GM21381 (cell line): Measurements from ENCODE around the gene MAPKAPK5.
A peak's percentile ranks its signal among the peaks of the same experiment; 100 is the strongest.
"Not testable (repeated sequence)": the region's sequence is repeated elsewhere in the genome, so short reads cannot be mapped to it uniquely, and the experiment has no call there.

Source experiments
- ATAC-seq: cut with Tn5 transposase; IDR thresholded peaks from one replicate; pipeline ENCODE4 v1.9.1; 2021; ENCODE audit warnings: mild to moderate bottlenecking, moderate library complexity; ENCODE audit not compliant: unreplicated experiment

MAPKAPK5 gene, protein sequence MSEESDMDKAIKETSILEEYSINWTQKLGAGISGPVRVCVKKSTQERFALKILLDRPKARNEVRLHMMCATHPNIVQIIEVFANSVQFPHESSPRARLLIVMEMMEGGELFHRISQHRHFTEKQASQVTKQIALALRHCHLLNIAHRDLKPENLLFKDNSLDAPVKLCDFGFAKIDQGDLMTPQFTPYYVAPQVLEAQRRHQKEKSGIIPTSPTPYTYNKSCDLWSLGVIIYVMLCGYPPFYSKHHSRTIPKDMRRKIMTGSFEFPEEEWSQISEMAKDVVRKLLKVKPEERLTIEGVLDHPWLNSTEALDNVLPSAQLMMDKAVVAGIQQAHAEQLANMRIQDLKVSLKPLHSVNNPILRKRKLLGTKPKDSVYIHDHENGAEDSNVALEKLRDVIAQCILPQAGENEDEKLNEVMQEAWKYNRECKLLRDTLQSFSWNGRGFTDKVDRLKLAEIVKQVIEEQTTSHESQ

DNA sequence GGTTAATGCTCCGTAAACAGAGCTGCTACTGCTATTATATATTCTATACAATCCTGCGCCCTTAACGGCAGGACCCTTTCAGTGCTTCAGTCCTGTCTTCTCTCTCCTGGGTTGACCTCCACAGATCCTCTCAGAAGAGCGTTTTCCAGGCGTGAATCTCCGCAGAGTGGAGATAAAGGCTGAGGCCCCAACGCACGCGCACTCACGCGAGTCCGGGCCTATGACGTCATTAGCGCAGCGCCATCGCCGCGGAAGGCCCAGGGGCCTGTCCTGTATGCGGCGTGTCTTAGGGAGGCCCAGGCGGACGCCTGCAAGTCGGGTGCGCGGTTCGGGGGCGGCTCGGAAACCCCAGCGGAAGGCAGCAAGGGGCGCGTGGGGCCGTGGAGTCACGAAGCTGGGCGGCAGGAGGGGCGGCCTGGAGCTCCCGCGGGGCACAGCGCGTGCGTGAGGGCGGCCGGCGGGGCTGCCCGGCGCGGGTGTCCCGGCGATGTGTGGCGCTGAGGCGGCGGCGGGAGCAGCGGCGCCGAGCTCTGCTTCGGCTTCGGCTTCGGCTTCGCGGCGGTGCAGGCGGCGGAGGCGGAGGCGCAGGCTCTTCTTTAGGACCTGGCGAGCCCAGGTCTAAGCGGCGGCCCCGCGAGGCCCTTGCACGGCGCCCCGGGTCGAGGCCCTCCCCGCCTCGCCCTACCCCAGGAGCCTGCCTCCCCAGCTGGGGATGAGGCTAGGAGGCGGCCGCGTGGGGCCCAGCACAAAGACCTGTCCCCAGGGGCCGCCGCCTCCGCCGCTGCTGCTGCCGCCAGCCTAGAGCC, at the start of gene MAPKAPK5:
MAPKAPK5 (plus strand) TSS at position 479 of the 806 bp plus-strand sequence. CDS start 506 bp downstream, outside the sequence.
- peak; percentile 81 for ATAC-seq

DNA sequence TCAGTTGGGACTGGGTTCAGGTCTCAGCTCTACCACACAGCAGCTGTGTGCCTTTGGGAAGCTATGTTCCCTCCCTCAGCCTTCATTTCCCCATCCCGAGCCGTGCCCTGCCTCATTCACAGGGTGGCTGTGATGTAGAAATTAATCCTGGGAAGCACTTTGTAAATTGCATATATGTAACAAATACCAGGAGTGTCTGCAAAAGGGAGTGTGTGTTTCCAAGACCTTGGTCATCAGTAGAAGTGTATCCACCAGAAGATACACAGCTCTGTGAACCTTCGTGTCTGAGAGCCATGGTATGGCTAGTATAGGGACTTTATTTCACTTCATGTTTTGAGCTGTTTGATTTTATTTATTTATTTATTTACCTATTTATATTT, 49.2 kb upstream of the MAPKAPK5 start:
- ATAC-seq, result no peak

DNA sequence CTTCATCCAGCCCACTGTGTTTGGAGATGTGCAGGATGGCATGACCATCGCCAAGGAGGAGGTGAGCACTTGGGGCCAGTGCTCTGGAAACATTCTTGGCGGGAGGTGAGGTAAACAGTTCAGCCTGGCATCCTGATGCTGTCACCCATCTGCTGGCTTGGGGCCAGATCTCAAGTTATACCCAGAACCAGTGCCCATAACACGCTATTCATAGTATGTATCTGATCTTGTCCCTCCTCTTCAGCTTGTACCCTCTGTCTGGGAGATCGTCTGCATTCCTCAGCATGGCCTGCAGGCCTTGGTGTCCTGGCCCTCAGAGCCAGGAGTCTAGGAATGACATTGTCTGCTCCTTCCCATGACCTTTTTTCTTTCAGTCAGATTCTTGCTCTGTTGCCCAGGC, 43.8 kb upstream of the MAPKAPK5 start:
- ATAC-seq, result no peak

DNA sequence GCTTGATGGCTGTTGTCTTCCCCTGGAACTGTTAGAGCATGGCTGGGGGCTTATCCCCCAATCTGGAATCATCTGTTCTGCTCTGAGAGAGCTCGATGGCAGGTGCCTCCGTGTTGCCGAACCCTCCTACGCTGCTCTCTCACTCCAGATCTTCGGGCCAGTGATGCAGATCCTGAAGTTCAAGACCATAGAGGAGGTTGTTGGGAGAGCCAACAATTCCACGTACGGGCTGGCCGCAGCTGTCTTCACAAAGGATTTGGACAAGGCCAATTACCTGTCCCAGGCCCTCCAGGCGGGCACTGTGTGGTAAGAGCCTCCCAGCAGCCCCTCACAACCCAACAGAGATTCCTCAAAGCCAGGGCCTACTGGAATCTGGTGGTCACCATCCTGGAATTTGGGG, 42.3 kb upstream of the MAPKAPK5 start:
- no peak for ATAC-seq

DNA sequence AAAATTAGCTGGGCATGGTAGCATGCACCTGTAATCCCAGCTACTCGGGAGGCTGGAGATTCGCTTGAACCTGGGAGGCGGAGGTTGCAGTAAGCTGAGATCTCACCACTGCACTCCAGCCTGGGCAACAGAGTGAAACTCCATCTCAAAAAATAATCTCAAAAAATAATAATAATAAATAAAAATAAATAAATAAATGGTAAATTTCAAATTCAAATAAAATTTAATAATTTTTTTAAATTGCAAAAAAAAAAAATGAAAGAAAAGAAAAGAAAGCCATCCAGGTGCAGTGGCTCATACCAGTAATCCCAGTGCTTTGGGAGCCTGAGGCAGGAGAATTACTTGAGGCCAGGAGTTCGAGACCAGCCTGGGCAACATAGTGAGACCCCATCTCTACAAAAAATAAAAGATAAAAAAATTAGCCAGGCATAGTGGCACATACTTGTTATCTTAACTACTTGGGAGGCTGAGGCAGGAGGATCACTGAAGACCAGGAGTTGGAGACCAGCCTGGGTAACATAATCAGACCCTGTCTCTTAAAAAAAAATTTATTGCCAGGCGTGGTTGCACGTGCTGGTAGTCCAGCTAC, 38.9 kb upstream of the MAPKAPK5 start:
- no peak for ATAC-seq

DNA sequence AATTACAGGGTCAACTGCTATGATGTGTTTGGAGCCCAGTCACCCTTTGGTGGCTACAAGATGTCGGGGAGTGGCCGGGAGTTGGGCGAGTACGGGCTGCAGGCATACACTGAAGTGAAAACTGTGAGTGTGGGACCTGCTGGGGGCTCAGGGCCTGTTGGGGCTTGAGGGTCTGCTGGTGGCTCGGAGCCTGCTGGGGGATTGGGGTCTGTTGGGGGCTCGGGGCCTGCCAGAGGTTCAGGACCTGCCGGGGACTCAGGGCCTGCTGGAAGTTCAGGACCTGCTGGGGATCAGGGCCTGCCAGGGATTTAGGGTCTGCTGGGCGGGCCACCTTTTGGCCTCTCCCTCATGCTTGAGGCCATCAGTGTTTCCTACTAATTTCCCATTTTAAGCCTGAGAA, 38.2 kb upstream of the MAPKAPK5 start:
- ATAC-seq, result no peak

DNA sequence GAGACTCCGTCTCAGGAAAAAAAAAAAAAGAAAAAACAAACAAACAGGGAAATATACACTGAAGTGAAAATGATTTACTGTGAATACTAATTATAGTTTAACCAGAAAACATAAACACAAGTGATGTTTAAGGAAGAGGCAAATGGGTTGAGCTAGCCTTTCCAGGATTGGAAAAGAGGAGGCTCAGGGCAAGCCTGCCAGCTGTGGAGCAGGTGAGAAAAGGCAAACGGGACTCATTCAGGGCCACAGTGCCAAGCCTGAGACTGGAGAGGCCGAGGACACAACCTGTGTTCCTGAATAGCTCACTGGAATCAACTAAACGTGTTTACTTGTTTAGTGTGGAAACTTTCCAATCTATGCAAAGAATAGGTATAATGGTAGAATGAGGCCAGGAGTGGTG, 35.7 kb upstream of the MAPKAPK5 start:
- ATAC-seq, result no peak

DNA sequence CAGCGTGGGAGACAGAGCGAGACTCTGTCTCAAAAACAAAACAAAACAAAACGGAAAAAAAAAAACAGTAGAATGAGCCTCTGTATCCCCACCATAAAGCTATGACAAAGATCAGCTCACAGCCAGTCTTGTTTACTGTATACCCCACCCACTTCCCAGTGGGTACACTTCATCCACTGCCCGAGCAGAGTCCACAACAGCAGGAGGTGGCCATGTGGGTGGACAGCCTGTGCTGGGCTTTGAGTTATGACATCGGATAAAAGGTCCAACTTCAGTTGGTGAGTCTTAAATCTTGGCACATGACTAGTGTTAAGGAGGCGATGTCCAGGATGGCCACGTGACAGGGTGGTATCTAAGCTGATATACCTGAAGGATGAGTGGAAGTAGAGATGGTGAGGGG, 34.8 kb upstream of the MAPKAPK5 start:
- ATAC-seq, result no peak

DNA sequence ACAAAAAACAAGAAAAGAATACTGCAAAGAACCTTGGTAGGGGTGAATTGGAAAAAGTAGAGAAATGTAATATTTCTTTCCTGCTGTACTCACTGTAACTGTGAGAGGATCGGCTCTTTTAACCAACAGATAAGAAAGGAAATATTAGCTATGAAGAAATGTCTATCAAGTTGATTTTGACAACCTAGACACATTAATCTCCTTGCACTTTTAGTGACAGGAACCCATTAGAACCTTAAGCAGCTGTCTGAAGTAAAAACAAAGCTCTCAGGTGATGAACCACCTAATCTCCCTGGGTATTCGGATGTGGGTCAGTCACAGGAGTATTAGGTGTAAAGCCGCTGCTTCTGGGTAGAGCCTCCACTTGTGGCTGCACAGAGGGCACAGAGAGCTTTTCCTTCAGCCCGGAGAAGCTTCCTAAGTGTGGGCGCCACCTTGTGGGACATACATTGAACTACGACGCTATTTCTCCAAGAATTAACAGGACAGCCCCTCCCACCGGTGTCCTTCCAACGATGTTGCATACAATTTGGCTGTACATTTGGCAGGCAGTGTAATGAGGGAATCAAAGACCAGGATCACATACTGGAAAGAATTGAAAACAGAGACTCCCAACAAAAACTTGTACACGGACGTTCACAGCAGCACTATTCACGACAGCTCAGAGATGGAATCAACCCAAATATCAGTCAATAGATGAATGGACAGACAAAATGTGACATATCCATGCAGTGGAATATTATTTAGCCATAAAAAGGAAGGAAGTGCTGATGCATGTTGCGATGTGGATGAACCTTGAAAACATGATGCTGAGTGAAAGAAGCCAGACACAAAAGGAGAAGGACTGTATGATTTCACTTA, 28.9 kb upstream of the MAPKAPK5 start:
- peak; percentile 86 for ATAC-seq

DNA sequence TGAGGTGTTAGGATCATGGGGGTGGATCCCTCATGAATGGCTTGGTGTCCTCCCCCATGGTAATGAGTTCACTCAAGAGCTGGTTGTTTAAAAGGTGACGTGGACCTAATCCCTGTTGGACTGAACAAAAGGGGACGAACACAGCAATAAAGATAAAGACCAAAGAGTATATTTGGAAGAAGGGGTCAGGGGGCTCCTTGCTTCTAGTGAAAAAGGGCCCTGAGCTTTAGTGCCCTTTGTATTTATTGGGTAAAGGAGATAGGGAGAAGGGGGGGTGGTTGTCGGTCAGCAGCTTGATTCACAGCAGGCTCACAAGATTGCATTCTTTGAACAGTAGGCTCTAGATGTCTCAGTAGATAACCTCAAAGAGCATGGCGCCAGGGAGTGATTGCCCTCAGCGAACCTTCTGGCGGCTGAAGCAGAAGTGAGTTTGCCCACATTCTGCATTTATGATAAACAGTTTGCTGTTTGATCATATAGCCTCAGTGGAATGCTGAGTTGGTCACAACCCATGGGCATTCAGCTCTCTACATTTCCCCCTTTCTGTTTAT, 25.9 kb upstream of the MAPKAPK5 start:
- no peak for ATAC-seq

DNA sequence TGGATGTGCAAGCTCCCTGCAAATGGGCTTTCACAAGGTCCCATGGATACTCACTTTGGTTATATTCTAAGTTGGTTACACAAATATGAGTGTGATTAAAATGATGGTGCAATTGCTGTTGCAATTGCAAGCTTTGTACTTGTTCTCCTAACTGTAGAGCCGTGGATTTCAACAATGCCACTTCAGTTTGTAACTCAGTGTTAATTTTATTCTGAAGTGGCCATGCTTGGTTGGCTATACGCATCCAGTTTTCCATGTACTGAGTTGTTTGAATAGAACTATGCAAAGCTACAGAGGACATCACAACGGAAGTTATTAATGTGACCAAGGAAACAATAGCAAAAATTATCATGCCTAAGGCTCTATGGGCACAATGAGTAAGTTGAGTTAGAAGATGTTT, 25.1 kb upstream of the MAPKAPK5 start:
- not testable (repeated sequence) for ATAC-seq

DNA sequence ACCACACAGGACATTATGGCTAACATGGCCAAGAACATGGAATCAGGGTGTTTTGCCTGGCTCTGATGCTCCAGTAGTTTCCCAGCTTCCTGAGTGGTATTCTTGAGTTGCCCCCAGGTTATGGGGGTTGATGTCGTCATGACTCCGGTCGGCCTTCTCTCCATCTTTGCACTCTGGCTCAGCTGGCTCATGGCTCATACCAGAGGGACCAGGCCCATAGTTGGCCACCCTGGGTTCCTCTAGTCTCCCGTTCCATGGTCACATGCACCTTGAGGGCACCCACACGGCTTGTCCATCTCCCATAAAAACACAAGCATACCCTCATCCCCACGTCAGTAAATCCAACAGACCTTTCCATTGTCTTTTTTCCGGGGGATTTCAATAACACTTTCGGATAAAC, 23.7 kb upstream of the MAPKAPK5 start:
- no peak for ATAC-seq

DNA sequence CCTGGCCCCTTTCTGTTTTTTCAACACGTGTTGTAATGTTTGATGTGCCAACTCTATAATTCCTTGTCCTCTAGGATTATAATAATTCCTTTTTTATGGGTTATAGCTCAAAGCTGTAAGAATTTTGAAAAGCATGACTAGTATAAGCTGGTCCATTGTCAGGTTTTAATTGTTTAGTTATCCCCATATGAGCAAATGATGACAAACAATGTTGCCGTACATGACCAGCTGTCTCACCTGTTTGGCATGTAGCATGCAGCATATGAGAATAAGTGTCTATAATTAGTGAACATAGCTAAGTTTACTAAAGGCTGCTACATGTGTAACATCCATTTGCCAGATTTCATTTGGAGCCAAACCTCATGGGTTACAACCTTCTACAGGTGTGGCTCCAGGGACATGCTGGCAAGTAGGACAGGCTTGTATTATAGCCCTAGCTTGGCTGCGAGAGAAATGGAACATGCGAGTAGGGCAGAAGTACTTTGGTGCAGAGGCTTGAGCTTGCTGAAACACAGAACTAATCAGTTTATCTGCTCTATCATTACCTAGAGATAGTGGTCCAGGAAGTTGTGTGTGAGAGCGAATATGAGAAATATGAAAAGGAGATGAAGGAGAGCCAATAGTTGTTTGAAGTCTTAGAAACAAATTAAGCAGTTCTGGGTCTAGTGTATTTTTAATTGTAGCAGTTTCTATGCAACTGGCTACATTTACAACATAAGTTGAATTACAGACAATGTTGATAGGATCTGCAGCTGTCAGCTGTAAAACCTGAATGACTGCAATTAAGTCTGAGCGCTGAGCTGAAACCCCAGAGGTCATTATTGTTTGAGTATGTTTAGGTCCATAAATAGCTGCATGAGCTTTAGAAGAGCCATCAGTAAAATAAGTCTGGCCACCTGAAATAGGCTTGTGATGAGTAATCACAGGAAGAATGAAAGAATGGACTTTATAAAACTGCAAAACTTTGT, 22.6 kb upstream of the MAPKAPK5 start:
- no peak for ATAC-seq

DNA sequence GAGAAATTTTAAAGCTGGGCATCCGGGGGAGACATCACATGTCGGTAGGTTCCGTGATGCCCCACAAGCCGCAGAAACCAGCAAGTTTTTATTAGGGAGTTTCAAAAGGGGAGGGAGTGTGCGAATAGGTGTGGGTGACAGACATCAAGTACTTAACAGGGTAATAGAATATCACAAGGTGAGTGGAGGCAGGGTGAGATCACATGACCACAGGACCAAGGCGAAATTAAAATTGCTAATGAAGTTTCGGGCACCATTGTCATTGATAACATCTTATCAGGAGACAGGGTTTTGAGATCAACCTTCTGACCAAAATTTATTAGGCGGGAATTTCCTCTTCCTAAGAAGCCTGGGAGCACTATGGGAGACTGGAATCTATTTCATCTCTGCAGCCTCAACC, 21.2 kb upstream of the MAPKAPK5 start:
- not testable (repeated sequence) for ATAC-seq

DNA sequence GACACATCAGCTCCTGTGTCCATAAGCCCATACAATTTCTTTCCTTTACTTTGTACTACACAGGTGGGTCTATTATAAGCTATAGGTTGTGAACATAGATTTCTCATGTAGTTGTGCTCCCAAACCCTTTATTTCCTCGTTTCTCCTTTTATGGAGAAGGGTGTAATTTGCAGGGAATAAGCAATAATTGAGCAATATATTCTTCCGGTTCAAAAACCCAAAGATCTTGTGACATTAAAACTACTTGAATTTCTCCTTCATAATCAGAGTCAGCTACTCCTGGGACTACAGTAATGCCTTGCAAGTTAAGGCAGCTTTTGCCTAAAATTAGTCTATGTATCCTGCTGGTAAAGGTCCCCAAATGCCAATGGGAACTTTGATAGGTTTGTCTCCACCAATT, 19.1 kb upstream of the MAPKAPK5 start:
- no peak for ATAC-seq

DNA sequence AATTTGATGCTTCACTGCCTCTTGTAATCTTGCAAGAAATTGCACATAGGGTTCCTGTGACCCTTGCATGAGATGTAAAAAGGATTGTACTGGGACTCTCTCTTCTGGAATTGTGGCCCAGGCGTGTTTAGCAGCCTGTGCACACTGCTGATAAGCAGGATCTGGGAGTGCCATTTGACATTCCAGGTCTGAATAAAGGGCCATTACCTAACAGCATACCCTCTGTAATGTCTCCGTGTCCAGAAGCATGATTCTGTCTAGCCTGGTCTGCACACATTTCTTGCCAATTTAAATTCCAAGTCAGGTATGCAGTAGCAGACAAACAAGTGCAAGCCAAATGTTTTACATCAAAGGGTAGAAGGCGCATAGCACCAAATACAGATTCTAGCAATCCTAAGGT, 18.1 kb upstream of the MAPKAPK5 start:
- no peak for ATAC-seq

DNA sequence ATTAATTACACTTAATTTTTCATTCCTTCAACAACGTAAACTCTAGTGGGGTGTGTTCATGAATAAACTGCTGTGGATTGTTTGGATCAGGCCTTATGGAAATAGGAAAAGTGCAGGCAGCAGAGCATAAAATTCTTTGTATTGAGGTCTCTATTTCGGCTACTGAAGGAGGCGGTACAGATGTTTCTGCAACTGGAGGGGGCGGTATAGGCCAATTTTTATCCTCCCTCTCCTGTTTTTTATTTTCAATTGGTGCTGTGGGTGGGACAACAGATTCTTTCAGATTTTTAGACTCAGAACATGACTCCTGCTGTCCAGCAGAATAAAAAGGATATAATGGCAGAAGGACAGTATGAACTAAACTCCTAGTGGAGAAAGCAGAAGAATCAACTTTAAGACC, 17.7 kb upstream of the MAPKAPK5 start:
- not testable (repeated sequence) for ATAC-seq

DNA sequence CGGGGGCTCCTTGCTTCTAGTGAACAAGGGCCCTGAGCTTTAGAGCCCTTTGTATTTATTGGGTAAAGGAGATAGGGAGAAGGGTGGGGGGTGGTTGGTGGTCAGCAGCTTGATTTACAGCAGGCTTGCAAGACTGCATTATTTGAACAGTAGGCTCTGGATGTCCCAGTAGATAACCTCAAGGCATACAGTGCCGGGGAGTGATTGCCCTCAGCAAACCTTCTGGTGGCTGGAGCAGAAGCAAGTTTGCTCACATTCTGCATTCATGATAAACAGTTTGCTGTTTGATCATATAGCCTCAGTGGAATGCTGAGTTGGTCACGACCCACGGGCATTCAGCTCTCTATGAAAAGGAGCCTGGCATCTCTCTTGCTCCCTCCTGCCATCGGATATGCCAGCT, 16.5 kb upstream of the MAPKAPK5 start:
- ATAC-seq, result no peak

DNA sequence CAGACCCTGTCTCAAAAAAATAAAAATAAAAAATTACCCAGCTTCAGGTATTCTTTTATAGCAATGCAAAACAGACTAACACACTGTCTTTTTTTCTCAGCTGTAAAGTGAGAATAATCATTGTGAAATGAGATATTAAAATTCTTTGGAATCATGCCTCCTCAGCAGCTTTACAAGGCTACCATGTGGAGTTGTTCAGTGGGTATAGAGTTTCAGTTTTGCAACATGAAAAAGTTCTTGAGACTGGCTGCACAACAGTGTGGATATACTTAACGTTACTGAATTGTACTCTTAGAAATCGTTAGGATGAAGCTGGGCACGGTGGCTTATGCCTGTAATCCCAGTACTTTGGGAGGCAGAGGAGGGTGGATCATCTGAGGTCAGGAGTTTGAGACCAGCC, 15.7 kb upstream of the MAPKAPK5 start:
- ATAC-seq, result no peak
